Mesenchymal stem cell (in vitro differentiated cells and primary cell): Measurements from ENCODE around the gene C6orf62.

ENCODE experiments used
- DNase-seq: peaks from one replicate; pipeline ENCODE4 v3.0.0-alpha.2; 2013
- H2AFZ ChIP-seq: one replicate; pipeline ENCODE4 v1.6.1; 2013; ENCODE audit warnings: low read depth, mild to moderate bottlenecking, control low read depth, inconsistent platforms, low read length, moderate library complexity
- H2AK5ac ChIP-seq: 2 replicates; pipeline ENCODE4 v1.6.1; 2013; ENCODE audit warnings: low read length, moderate library complexity, mild to moderate bottlenecking, inconsistent platforms; ENCODE audit not compliant: severe bottlenecking
- H2BK120ac ChIP-seq: one replicate; pipeline ENCODE4 v1.6.1; 2013; ENCODE audit warnings: low read depth, mild to moderate bottlenecking, inconsistent platforms, low read length, moderate library complexity
- H2BK12ac ChIP-seq, 2 experiments: one replicate each; pipeline ENCODE4 v1.6.1; 2013; ENCODE audit warnings: inconsistent platforms in 2 of 2, low read length in 2 of 2, mild to moderate bottlenecking in 2 of 2, moderate library complexity in 2 of 2, control low read depth in 1 of 2
- H2BK15ac ChIP-seq: one replicate; pipeline ENCODE4 v1.6.1; 2013; ENCODE audit warnings: mild to moderate bottlenecking, low read depth, inconsistent platforms; ENCODE audit not compliant: poor library complexity, severe bottlenecking
- H2BK5ac ChIP-seq: 2 replicates; pipeline ENCODE4 v1.6.1; 2013; ENCODE audit warnings: low read depth, mild to moderate bottlenecking, low read length, control low read depth, inconsistent platforms; ENCODE audit not compliant: poor library complexity, severe bottlenecking
- H3K14ac ChIP-seq, 2 experiments: one replicate each; pipeline ENCODE4 v1.6.1; 2013; ENCODE audit warnings: inconsistent platforms in 2 of 2, low read length in 2 of 2, control low read depth in 1 of 2, mild to moderate bottlenecking in 1 of 2, moderate library complexity in 1 of 2
- H3K18ac ChIP-seq, 2 experiments: one replicate each; pipeline ENCODE4 v1.6.1; 2013; ENCODE audit warnings: inconsistent platforms in 2 of 2, low read length in 2 of 2, control low read depth in 1 of 2, low read depth in 1 of 2, mild to moderate bottlenecking in 1 of 2
- H3K23ac ChIP-seq, 2 experiments: one replicate each; pipeline ENCODE4 v1.6.1; 2013; ENCODE audit warnings: inconsistent platforms in 2 of 2, low read length in 2 of 2, mild to moderate bottlenecking in 2 of 2, moderate library complexity in 2 of 2, control low read depth in 1 of 2
- H3K27ac ChIP-seq: 2 replicates; pipeline ENCODE4 v1.5.1; 2013; ENCODE audit warnings: mild to moderate bottlenecking, moderate library complexity, low read length, control low read depth, inconsistent platforms; ENCODE audit not compliant: poor library complexity, severe bottlenecking
- H3K27me3 ChIP-seq, 2 experiments: 2 replicates each; pipeline versions ENCODE4 v1.6.1 to v1.7.0; 2013; ENCODE audit warnings: low read length in 2 of 2, mild to moderate bottlenecking in 2 of 2, moderate library complexity in 2 of 2, control low read depth in 1 of 2, inconsistent platforms in 1 of 2; ENCODE audit not compliant: control insufficient read depth in 1 of 2, insufficient read depth in 1 of 2
- H3K36me3 ChIP-seq, 2 experiments: 2 replicates each; pipeline versions ENCODE4 v1.6.1 to v1.7.0; 2013; ENCODE audit warnings: low read length in 2 of 2, control low read depth in 1 of 2, inconsistent platforms in 1 of 2, low read depth in 1 of 2, mild to moderate bottlenecking in 1 of 2; ENCODE audit not compliant: insufficient read depth in 2 of 2, control insufficient read depth in 1 of 2
- H3K4ac ChIP-seq, 2 experiments: one replicate each; pipeline ENCODE4 v1.6.1; 2013; ENCODE audit warnings: inconsistent platforms in 2 of 2, low read length in 2 of 2, mild to moderate bottlenecking in 2 of 2, moderate library complexity in 2 of 2, control low read depth in 1 of 2, low read depth in 1 of 2
- H3K4me1 ChIP-seq: 2 replicates; pipeline ENCODE4 v1.6.1; 2013; ENCODE audit warnings: low read depth, low read length, control low read depth; ENCODE audit not compliant: control insufficient read depth, insufficient read depth
- H3K4me2 ChIP-seq: 2 replicates; pipeline ENCODE4 v1.6.1; 2013; ENCODE audit warnings: low read length, mild to moderate bottlenecking, inconsistent platforms; ENCODE audit not compliant: poor library complexity, severe bottlenecking
- H3K4me3 ChIP-seq, 2 experiments: 2 replicates each; pipeline versions ENCODE4 v1.5.1 to v1.7.0; 2013; ENCODE audit warnings: low read length in 2 of 2, mild to moderate bottlenecking in 2 of 2, control low read depth in 1 of 2, low read depth in 1 of 2; ENCODE audit not compliant: insufficient read depth in 1 of 2
- H3K79me1 ChIP-seq: replicated peaks from 2 replicates; pipeline ENCODE4 v1.6.1; 2013; ENCODE audit warnings: mild to moderate bottlenecking, control low read depth, low read length, inconsistent platforms; ENCODE audit not compliant: poor library complexity, severe bottlenecking
- H3K9ac ChIP-seq: 2 replicates; pipeline ENCODE4 v1.7.0; 2013; ENCODE audit warnings: mild to moderate bottlenecking, low read length, moderate library complexity
- H3K9me3 ChIP-seq: 2 replicates; pipeline ENCODE4 v1.7.0; 2013; ENCODE audit warnings: mild to moderate bottlenecking, low read length; ENCODE audit not compliant: control insufficient read depth
- H4K8ac ChIP-seq: one replicate; pipeline ENCODE4 v1.6.1; 2013; ENCODE audit warnings: inconsistent platforms, mild to moderate bottlenecking, low read length, moderate library complexity
- H4K91ac ChIP-seq: one replicate; pipeline ENCODE4 v1.6.1; 2013; ENCODE audit warnings: mild to moderate bottlenecking, low read length, inconsistent platforms
- WGBS: methylation state at CpG from one replicate; pipeline ENCODE4 v1.1.7; 2013; ENCODE audit warnings: mixed read lengths; 5-methylcytosine and 5-hydroxymethylcytosine counted together

The C6orf62 gene

DNA sequence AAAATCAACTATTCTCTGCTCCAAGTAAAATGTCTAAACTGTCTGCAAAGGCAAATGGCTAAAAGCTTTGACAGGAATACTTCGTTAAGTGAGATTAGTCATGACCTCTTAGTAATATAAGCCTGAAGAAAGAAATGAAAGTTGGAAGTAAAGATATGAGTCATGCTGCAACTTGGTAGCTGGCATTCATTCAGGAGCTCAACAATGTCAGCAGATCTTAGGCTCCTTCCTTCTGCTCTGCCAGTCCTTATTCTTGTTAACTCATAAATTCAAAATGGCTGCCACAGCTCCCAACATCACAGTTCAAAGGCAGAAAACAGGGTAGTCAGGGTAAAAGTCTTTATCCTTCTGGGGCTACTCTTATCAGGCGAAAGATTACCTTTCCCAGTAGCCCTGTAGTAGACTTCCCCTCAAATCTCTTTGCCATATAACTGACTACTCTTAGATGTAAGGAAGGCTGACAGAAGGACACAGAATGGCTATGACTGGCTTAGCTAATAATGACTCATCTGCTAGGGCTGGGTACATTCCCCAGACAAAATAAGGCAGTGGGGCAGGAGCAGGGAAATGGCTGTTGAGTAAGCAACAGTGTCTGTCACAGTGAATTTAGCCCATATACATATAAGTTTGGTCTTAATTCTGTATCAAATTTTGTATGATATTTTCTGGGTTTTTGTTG lies 24.4 kb upstream of the C6orf62 start:
- H3K14ac ChIP-seq, result no peak overlapping the region
- H3K4me2 ChIP-seq, result peak overlapping the region; percentile 11
- H2AFZ ChIP-seq, result peak overlapping the region; percentile 10
- H4K8ac ChIP-seq, result peak overlapping the region; percentile 94
- H3K79me1 ChIP-seq, result no peaks in the 10 kb centered on the region
- no peak overlapping the region for H2BK5ac ChIP-seq
- H3K9me3 ChIP-seq, result no peaks in the 10 kb centered on the region
- H3K4me1 ChIP-seq, result no peaks in the 10 kb centered on the region
- H2BK12ac ChIP-seq, result no peak overlapping the region
- no peak overlapping the region for H3K23ac ChIP-seq
- peak overlapping the region in 1 of 2 experiments; percentile 50 for H3K4ac ChIP-seq
- no peak overlapping the region for H2AK5ac ChIP-seq
- H3K27me3 ChIP-seq, result no peaks in the 10 kb centered on the region
- no peaks in the 10 kb centered on the region for H3K36me3 ChIP-seq
- H3K9ac ChIP-seq, result peak overlapping the region; percentile 89
- H3K27ac ChIP-seq, result peak overlapping the region; percentile 95
- peak; percentile 96 for DNase-seq
- H3K4me3 ChIP-seq, result peak overlapping the region in 1 of 2 experiments; percentile 65
- 0% methylated on average over 1 of the region's 2 CpGs for WGBS
- peak overlapping the region; percentile 28 to 91 for H3K18ac ChIP-seq
- H2BK15ac ChIP-seq, result no peak overlapping the region
- peak overlapping the region; percentile 71 for H2BK120ac ChIP-seq
- no peak overlapping the region for H4K91ac ChIP-seq

DNA sequence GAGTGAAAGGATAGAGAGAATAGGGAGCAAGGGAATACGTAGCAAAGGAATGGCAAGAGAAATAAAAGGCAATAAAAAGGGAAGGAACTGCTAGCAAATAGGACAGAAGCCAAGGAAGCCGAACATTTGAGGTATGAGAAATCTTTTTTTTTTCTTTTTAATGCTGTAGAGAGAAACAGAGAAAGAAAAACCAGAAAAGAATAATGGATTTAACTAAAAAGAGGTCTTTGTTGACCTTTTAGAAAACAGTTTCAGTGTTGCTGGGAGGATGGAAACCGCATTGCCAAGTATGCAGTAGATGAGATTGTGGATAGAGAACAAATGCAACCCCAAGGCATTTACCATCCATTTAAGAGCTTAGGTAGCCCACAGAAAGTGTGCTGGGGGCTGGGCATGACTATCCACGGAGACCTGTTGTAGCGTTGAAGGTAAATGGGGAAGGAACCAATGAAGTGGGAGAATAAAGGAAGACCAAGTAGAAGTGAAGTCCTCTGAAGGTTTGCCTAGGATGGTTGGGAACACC lies 23.3 kb upstream of the C6orf62 start:
- Histone ChIP-seq H3K9me3 (no peaks in the 10 kb centered on the region), H3K36me3 (no peaks in the 10 kb centered on the region), H3K4ac (peak overlapping the region in 1 of 2 experiments; percentile 43)

GRCh38 chr6:24740861-24741260 lies 21.9 kb upstream of the C6orf62 start:
- DNase-seq, result no peak
- Histone ChIP-seq H2BK12ac (no peak overlapping the region), H3K14ac (no peak overlapping the region)

More for the DNA sequence above, 23.3 kb upstream of the C6orf62 start:
- peak overlapping the region; percentile 89 for H3K9ac ChIP-seq
- DNase-seq, result no peak
- no peak overlapping the region for H2AFZ ChIP-seq
- peak overlapping the region in 1 of 2 experiments; percentile 90 for H3K18ac ChIP-seq
- H3K27ac ChIP-seq, result peak overlapping the region; percentile 27
- H2BK120ac ChIP-seq, result no peak overlapping the region
- WGBS, result 98% methylated on average over 5 of the region's 5 CpGs
- H2BK15ac ChIP-seq, result no peak overlapping the region
- peak overlapping the region in 1 of 2 experiments; percentile 65 for H3K4me3 ChIP-seq
- no peak overlapping the region for H2BK5ac ChIP-seq
- no peaks in the 10 kb centered on the region for H3K4me1 ChIP-seq
- no peaks in the 10 kb centered on the region for H3K79me1 ChIP-seq
- H3K23ac ChIP-seq, result no peak overlapping the region
- no peaks in the 10 kb centered on the region for H3K27me3 ChIP-seq
- no peak overlapping the region for H3K14ac ChIP-seq
- peak overlapping the region in 1 of 2 experiments; percentile 90 for H2BK12ac ChIP-seq
- H3K4me2 ChIP-seq, result no peak overlapping the region
- H4K91ac ChIP-seq, result no peak overlapping the region
- no peak overlapping the region for H4K8ac ChIP-seq
- no peak overlapping the region for H2AK5ac ChIP-seq

DNA sequence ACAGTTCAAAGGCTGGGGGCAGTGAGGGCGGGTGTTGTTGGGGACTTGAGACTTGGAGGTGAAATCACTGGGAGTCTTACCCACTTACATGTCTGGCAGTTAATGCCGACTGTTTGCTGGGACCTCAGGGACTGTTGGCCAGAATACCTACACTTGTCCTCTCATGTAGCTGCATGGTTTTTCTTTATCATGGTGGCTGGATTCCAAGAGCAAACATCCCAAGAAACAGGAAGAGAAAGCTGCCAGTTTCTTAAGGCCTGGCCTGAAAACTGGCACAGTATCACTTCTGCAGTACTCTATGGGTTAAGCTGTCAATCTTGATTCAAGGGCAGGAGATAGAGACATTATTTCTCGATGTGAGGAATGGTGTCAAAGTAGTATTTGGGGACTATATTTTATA lies 19.8 kb upstream of the C6orf62 start:
- 92% methylated on average over 3 of the region's 3 CpGs for WGBS
- H4K8ac ChIP-seq, result no peak overlapping the region
- no peaks in the 10 kb centered on the region for H3K36me3 ChIP-seq

More at GRCh38 chr6:24740861-24741260, 21.9 kb upstream of the C6orf62 start:
- H2BK15ac ChIP-seq, result no peak overlapping the region
- H2AK5ac ChIP-seq, result no peak overlapping the region
- no peaks in the 10 kb centered on the region for H3K36me3 ChIP-seq
- no peak overlapping the region for H3K18ac ChIP-seq
- no peak overlapping the region for H3K27ac ChIP-seq
- no peaks in the 10 kb centered on the region for H3K9me3 ChIP-seq
- H4K8ac ChIP-seq, result no peak overlapping the region
- no peak overlapping the region for H2BK120ac ChIP-seq
- H3K79me1 ChIP-seq, result no peaks in the 10 kb centered on the region
- H4K91ac ChIP-seq, result no peak overlapping the region
- H3K27me3 ChIP-seq, result no peaks in the 10 kb centered on the region
- H3K23ac ChIP-seq, result no peak overlapping the region
- H3K4ac ChIP-seq, result no peak overlapping the region
- no peak overlapping the region for H3K4me3 ChIP-seq
- no peak overlapping the region for H3K9ac ChIP-seq
- no peak overlapping the region for H2BK5ac ChIP-seq
- no peak overlapping the region for H2AFZ ChIP-seq
- no peak overlapping the region for H3K4me2 ChIP-seq
- no peaks in the 10 kb centered on the region for H3K4me1 ChIP-seq

More for the DNA sequence above, 19.8 kb upstream of the C6orf62 start:
- Histone ChIP-seq H3K4ac (no peak overlapping the region), H3K9ac (no peak overlapping the region), H3K4me2 (no peak overlapping the region), H2AK5ac (no peak overlapping the region), H3K79me1 (no peaks in the 10 kb centered on the region), H3K27me3 (no peaks in the 10 kb centered on the region), H3K18ac (no peak overlapping the region), H3K23ac (no peak overlapping the region), H4K91ac (no peak overlapping the region), H3K4me3 (no peak overlapping the region), H2BK15ac (no peak overlapping the region), H2BK5ac (no peak overlapping the region), H3K4me1 (no peaks in the 10 kb centered on the region), H2AFZ (no peak overlapping the region), H2BK12ac (no peak overlapping the region), H3K9me3 (no peaks in the 10 kb centered on the region), H2BK120ac (no peak overlapping the region), H3K27ac (no peak overlapping the region), H3K14ac (no peak overlapping the region)
- no peak for DNase-seq
